GM18909 (cell line): Measurements from ENCODE around the gene OCEL1.
"Not testable (repeated sequence)": the region's sequence is repeated elsewhere in the genome, so short reads cannot be mapped to it uniquely, and the experiment has no call there.

Experiments used
- ATAC-seq: cut with Tn5 transposase; IDR thresholded peaks from one replicate; pipeline ENCODE4 v1.9.1; 2021; ENCODE audit warnings: mild to moderate bottlenecking; ENCODE audit not compliant: unreplicated experiment, poor library complexity

OCEL1 gene

GRCh38 chr19:17226002-17226933, at the start of gene OCEL1:
Gene OCEL1, plus strand, starts transcription at chr19:17226226. Its CDS starts 22 bp downstream, at chr19:17226248.
- peak; percentile 90 for ATAC-seq

GRCh38 chr19:17178291-17178690, 47.7 kb upstream of the OCEL1 start:
- no peak for ATAC-seq

GRCh38 chr19:17180997-17181702, 44.9 kb upstream of the OCEL1 start:
- no peak for ATAC-seq

- peak; percentile 26 for ATAC-seq
These were observed 42.7 kb upstream of the OCEL1 start for GRCh38 chr19:17183271-17183761.

GRCh38 chr19:17183858-17184321, 42.1 kb upstream of the OCEL1 start:
- ATAC-seq = peak; percentile 48

- peak; percentile 21 for ATAC-seq
These were observed 41.6 kb upstream of the OCEL1 start for GRCh38 chr19:17184371-17184841.

- no peak for ATAC-seq
These were observed 40.4 kb upstream of the OCEL1 start for GRCh38 chr19:17185590-17185989.

GRCh38 chr19:17191736-17192135, 34.3 kb upstream of the OCEL1 start:
- ATAC-seq = not testable (repeated sequence)

- ATAC-seq = no peak
These were observed 33.3 kb upstream of the OCEL1 start for GRCh38 chr19:17192751-17193150.

- ATAC-seq = no peak
These were observed 31.4 kb upstream of the OCEL1 start for GRCh38 chr19:17194608-17195007.

- ATAC-seq = no peak
These were observed 30.9 kb upstream of the OCEL1 start for GRCh38 chr19:17195106-17195505.

- no peak for ATAC-seq
These were observed 29.4 kb upstream of the OCEL1 start for GRCh38 chr19:17196610-17197009.

GRCh38 chr19:17197666-17198065, 28.4 kb upstream of the OCEL1 start:
- no peak for ATAC-seq

GRCh38 chr19:17200408-17201079, 25.5 kb upstream of the OCEL1 start:
- no peak for ATAC-seq

- no peak for ATAC-seq
These were observed 23.8 kb upstream of the OCEL1 start for GRCh38 chr19:17202249-17202648.

GRCh38 chr19:17202713-17203112, 23.3 kb upstream of the OCEL1 start:
- ATAC-seq = no peak

- no peak for ATAC-seq
These were observed 20.5 kb upstream of the OCEL1 start for GRCh38 chr19:17205237-17206140.

GRCh38 chr19:17206736-17207581, 19.1 kb upstream of the OCEL1 start:
- no peak for ATAC-seq
